ENCODE measurements around the gene P2RX6. TPM values are rescaled to one million over a fixed set of nuclear protein-coding genes. Genes with fewer than 3 reads are reported as not detected.

Gene P2RX6
- total RNA-seq, 1 donor from 2014 or later, result not detected

DNA sequence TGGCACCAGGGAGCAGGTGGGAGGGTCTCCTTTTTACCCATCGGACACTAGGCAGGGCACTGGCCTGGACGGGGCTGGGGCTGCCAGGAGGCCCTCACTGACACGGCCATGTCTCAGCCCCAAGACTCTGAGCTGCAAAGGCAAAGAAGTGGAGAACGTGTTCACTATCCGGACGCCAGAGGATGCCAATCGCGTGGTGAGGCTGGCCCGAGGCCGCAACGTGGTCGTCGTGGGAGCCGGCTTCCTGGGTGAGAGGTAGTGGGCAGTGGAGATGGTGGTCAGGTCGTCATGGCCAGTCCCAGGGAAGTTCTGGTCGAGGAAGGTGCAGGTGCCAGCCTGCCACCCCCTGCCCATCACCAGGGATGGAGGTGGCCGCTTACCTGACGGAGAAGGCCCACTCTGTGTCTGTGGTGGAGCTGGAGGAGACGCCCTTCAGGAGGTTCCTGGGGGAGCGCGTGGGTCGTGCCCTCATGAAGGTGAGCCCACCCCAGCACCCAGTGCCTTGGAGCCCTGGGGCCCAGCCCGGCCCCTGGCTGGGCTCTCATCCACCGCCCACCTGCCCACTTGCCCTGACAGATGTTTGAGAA lies 38.6 kb upstream of the P2RX6 start:
- no peak overlapping the region for H3K4me3 ChIP-seq (ENCODE audit: low read depth, low read length)
- DNase-seq (ENCODE audit: low read depth), result no peak
- TF ChIP-seq, protein P1, sequence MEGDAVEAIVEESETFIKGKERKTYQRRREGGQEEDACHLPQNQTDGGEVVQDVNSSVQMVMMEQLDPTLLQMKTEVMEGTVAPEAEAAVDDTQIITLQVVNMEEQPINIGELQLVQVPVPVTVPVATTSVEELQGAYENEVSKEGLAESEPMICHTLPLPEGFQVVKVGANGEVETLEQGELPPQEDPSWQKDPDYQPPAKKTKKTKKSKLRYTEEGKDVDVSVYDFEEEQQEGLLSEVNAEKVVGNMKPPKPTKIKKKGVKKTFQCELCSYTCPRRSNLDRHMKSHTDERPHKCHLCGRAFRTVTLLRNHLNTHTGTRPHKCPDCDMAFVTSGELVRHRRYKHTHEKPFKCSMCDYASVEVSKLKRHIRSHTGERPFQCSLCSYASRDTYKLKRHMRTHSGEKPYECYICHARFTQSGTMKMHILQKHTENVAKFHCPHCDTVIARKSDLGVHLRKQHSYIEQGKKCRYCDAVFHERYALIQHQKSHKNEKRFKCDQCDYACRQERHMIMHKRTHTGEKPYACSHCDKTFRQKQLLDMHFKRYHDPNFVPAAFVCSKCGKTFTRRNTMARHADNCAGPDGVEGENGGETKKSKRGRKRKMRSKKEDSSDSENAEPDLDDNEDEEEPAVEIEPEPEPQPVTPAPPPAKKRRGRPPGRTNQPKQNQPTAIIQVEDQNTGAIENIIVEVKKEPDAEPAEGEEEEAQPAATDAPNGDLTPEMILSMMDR (conservative IDR thresholded peaks at IDR 0.05; ENCODE audit: low read depth, low read length), result no peak

DNA sequence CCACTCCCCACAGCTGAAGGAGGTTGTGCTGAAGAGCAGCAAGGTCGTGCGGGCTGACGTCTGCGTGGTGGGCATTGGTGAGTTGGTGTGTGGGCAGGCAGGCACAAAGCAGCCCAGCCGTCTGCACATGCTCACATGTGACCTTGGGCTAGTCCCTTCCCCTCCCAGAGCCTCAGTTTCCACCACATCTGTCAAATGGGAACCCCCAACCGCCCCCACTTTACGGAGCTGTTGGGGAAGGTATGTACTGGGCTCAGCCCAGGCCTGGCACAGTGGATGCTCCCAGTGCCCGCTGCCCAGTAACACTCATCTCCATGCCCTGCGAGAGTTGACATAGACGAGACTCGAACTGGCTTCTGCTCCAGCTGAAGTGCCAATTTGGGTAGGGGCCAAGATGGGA lies 37.9 kb upstream of the P2RX6 start:
- TF ChIP-seq, protein P1 (conservative IDR thresholded peaks at IDR 0.05; ENCODE audit: low read depth, low read length), result no peak
- no peak overlapping the region for H3K4me3 ChIP-seq (ENCODE audit: low read depth, low read length)
- DNase-seq (ENCODE audit: low read depth), result no peak

DNA sequence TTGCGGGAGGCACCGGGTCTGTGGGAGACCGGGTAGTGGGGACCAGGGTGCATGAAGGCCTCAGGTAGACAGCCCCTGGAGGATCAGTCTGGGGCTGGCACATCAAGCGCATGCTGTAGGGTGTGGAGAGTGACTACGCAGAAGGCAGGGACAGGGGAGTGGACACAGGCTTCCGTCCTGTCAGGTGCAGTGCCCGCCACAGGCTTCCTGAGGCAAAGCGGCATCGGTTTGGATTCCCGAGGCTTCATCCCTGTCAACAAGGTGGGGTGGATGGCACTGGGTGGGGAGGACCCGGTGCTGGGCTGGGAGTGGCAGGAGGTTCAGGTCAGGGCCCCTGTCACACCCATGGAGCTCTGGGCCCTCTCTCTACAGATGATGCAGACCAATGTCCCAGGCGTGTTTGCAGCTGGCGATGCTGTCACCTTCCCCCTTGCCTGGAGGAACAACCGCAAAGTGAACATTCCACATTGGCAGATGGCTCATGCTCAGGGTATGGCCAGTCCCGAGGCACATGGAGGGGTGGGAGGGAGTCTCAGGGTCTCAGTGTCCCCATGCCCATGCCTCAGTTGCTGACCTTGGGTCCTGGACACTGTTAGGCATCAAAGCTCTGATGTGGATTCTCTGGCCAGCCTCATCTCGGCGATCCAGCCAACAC lies 37.3 kb upstream of the P2RX6 start:
- TF ChIP-seq, protein P1 (conservative IDR thresholded peaks at IDR 0.05; ENCODE audit: low read depth, low read length), result no peak
- DNase-seq (ENCODE audit: low read depth), result no peak
- no peak overlapping the region for H3K4me3 ChIP-seq (ENCODE audit: low read depth, low read length)

DNA sequence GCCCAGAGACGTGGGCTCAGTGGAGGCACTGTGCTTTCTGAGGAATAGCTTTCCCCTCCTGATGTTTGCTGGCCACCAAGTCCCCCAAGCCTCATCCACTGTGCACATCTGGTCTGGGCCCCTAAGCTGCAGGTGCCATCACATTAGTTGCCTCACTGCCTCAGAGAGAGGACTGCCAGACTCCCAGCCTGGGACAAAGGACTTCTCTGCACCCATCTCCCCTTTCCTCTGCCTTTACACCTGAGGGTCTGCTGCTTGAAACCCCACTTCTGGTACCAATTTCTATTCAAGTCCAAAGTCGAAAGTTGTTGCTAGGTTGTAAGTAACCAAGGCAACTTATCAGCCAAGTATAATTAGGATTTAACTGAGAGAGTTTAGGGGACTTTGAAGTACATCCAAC lies 36.5 kb upstream of the P2RX6 start:
- no peak overlapping the region for H3K4me3 ChIP-seq (ENCODE audit: low read depth, low read length)
- TF ChIP-seq, protein P1 (conservative IDR thresholded peaks at IDR 0.05; ENCODE audit: low read depth, low read length), result no peak
- no peak for DNase-seq (ENCODE audit: low read depth)

DNA sequence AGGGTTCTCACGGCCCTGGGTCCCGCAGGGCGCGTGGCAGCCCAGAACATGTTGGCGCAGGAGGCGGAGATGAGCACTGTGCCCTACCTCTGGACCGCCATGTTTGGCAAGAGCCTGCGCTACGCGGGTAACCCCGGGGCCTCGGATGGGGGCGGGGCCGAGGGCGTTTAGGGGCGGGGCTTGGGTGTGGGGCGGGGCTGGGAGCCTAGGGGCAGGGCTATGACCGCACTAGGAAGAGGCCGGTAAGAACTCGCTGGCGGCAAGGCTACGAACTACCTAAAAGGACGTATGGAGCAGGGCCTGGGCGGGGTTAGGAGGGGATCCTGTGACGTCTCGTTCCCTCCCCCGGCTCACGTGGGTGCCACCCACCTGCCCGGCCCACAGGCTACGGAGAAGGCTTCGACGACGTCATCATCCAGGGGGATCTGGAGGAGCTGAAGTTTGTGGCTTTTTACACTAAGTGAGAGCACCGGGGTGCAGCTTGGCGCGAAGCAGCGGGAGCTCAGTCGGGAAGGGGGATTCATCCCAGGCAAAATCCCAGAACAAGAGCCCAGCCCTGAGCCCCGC lies 35.6 kb upstream of the P2RX6 start:
- TF ChIP-seq, protein P1 (conservative IDR thresholded peaks at IDR 0.05; ENCODE audit: low read depth, low read length), result no peak
- H3K4me3 ChIP-seq (ENCODE audit: low read depth, low read length), result peak overlapping the region; percentile 30
- DNase-seq (ENCODE audit: low read depth), result no peak

DNA sequence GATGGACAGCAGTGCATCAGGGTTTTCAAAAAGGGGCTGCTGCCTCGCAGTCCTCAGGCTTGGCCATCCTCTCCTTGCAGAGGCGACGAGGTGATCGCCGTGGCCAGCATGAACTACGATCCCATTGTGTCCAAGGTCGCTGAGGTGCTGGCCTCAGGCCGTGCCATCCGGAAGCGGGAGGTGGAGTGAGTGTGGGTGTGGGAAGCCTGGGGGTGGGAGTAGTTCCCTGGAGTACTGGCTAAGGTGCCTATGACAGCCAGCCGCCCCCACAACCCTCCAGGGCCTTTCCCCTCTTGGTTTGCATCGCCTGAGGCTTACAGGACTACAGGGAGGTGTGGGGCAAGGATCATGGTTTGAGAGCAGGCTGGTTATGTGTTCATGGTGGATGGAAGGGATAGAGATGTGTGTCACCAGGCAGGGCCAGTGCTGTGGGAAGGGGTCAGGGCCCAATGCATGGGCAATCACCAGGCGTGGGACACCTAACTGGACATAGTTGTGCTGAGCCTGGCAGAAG lies 35.0 kb upstream of the P2RX6 start:
- TF ChIP-seq, protein P1 (conservative IDR thresholded peaks at IDR 0.05; ENCODE audit: low read depth, low read length), result no peak
- no peak overlapping the region for H3K4me3 ChIP-seq (ENCODE audit: low read depth, low read length)
- DNase-seq (ENCODE audit: low read depth), result no peak

Measured in epithelial cell of proximal tubule (primary cell).